H1 (cell line): ENCODE results near the gene OR4D6. TPM values are rescaled to one million over a fixed set of nuclear protein-coding genes. Genes with fewer than 3 reads are reported as not detected.

Experiments
- CTCF ChIA-PET: fragments of 300-600 bp; sonication (Branson Sonifier 250); formaldehyde crosslinking; loops from one replicate; lab custom pipeline; 2021; ENCODE audit not compliant: partially characterized antibody; lab: Charles Lee
- POLR2A ChIA-PET: fragments of 300-600 bp; sonication (Branson Sonifier 250); formaldehyde crosslinking; loops from one replicate; lab custom pipeline; 2021; ENCODE audit warnings: inconsistent platforms; ENCODE audit not compliant: partially characterized antibody; lab: Charles Lee
- DNase-seq, 2 experiments: peaks; one replicate each; pipeline versions ENCODE4 v3.0.0 to v3.0.0-alpha.2; 2010 to 2022; ENCODE audit warnings: low spot score in 2 of 2, low read depth in 1 of 2, mixed read lengths in 1 of 2
- FAIRE-seq: peaks from 2 replicates; lab custom pipeline; 2011; peaks lifted over from hg19 to GRCh38; lab: Jason Lieb, UNC
- H2AFZ ChIP-seq: 2 replicates; pipeline ENCODE4 v1.8.1; 2012; ENCODE audit warnings: low read length, inconsistent platforms
- H2AK5ac ChIP-seq: 2 replicates; pipeline ENCODE4 v1.6.1; 2013; ENCODE audit warnings: low read depth, low read length
- H2BK120ac ChIP-seq: replicated peaks from 2 replicates; pipeline ENCODE3; 2013; ENCODE audit warnings: low read depth, low read length, inconsistent platforms
- H2BK12ac ChIP-seq: 2 replicates; pipeline ENCODE4 v1.6.1; 2013; ENCODE audit warnings: low read depth, low read length
- H2BK15ac ChIP-seq: 2 replicates; pipeline ENCODE4 v1.6.1; 2013; ENCODE audit warnings: low read length
- H2BK20ac ChIP-seq: 2 replicates; pipeline ENCODE4 v1.6.1; 2013; ENCODE audit warnings: low read length
- H2BK5ac ChIP-seq: 2 replicates; pipeline ENCODE4 v1.6.1; 2013; ENCODE audit warnings: low read depth, low read length
- H3K14ac ChIP-seq: 2 replicates; pipeline ENCODE4 v1.6.1; 2013; ENCODE audit warnings: inconsistent platforms; ENCODE audit not compliant: insufficient read length
- H3K18ac ChIP-seq: 2 replicates; pipeline ENCODE4 v1.6.1; 2013; ENCODE audit warnings: low read length; ENCODE audit errors: extremely low read depth
- H3K23ac ChIP-seq: 2 replicates; pipeline ENCODE4 v1.6.1; 2013; ENCODE audit warnings: inconsistent platforms; ENCODE audit not compliant: insufficient read length
- H3K23me2 ChIP-seq: 2 replicates; pipeline ENCODE4 v1.6.1; 2013; ENCODE audit warnings: low read depth, low read length
- H3K27ac ChIP-seq: 2 replicates; pipeline ENCODE4 v1.6.1; 2011; ENCODE audit warnings: low read depth, low read length, inconsistent platforms
- H3K27me3 ChIP-seq, 4 experiments: replicated peaks in 1 of 4; 1 replicate in 1 of 4; 2 replicates in 3 of 4; pipeline versions ENCODE4 v1.6.1 to v1.8.1; 2011 to 2013; ENCODE audit warnings: low read length in 3 of 4, mild to moderate bottlenecking in 3 of 4, inconsistent platforms in 2 of 4, mixed read lengths in 2 of 4, moderate library complexity in 1 of 4; ENCODE audit not compliant: control insufficient read depth in 3 of 4, insufficient read depth in 3 of 4; ENCODE audit errors: extremely low read depth in 1 of 4
- H3K36me3 ChIP-seq, 4 experiments: 2 replicates each; pipeline versions ENCODE4 v1.6.1 to v1.8.1; 2011 to 2013; ENCODE audit warnings: mild to moderate bottlenecking in 4 of 4, low read length in 3 of 4, moderate library complexity in 2 of 4, control low read depth in 1 of 4, inconsistent platforms in 1 of 4; ENCODE audit not compliant: insufficient read depth in 4 of 4, control insufficient read depth in 2 of 4
- H3K4ac ChIP-seq: replicated peaks from 2 replicates; pipeline ENCODE3; 2013; ENCODE audit warnings: low read length, low read depth, mixed read lengths, inconsistent platforms; ENCODE audit not compliant: insufficient read length
- H3K4me1 ChIP-seq, 4 experiments: replicated peaks in 1 of 4; 1 replicate in 1 of 4; 2 replicates in 3 of 4; pipeline versions ENCODE4 v1.6.1 to v1.8.1; 2011 to 2013; ENCODE audit warnings: low read length in 3 of 4, inconsistent platforms in 2 of 4, mixed read lengths in 1 of 4; ENCODE audit not compliant: insufficient read depth in 4 of 4, control insufficient read depth in 3 of 4
- H3K4me2 ChIP-seq, 2 experiments: 2 replicates each; pipeline versions ENCODE4 v1.6.1 to v1.8.1; 2011 to 2013; ENCODE audit warnings: low read depth in 2 of 2, low read length in 2 of 2, control low read depth in 1 of 2, inconsistent platforms in 1 of 2, mild to moderate bottlenecking in 1 of 2; ENCODE audit not compliant: insufficient read depth in 1 of 2
- H3K4me3 ChIP-seq, 4 experiments: fragments of 200-600, 300-600 bp in 1 of 4; sonication (generic), shearing (Covaris generic), sonication (Bioruptor Twin) in 1 of 4; 2 replicates each; pipeline versions ENCODE4 v1.5.1 to v1.8.1; 2011 to 2016; ENCODE audit warnings: low read length in 4 of 4, low read depth in 3 of 4, control low read depth in 2 of 4, inconsistent platforms in 2 of 4, mild to moderate bottlenecking in 2 of 4, mixed read lengths in 1 of 4, moderate library complexity in 1 of 4; ENCODE audit not compliant: insufficient read depth in 2 of 4; ENCODE audit errors: extremely low read depth in 1 of 4
- H3K56ac ChIP-seq: replicated peaks from 2 replicates; pipeline ENCODE3; 2013; ENCODE audit warnings: low read depth, mild to moderate bottlenecking, mixed read lengths, low read length, inconsistent platforms; ENCODE audit not compliant: insufficient read length
- H3K79me1 ChIP-seq: 2 replicates; pipeline ENCODE4 v1.6.1; 2013; ENCODE audit warnings: low read depth, low read length, control low read depth
- H3K79me2 ChIP-seq, 2 experiments: 2 replicates each; pipeline versions ENCODE4 v1.6.1 to v1.8.1; 2012 to 2013; ENCODE audit warnings: low read length in 2 of 2, mild to moderate bottlenecking in 2 of 2, inconsistent platforms in 1 of 2; ENCODE audit not compliant: insufficient read depth in 2 of 2, control insufficient read depth in 1 of 2
- H3K9ac ChIP-seq, 4 experiments: replicated peaks in 1 of 4; 1 replicate in 1 of 4; 2 replicates in 3 of 4; pipeline versions ENCODE4 v1.6.1 to v1.8.1; 2011 to 2013; ENCODE audit warnings: low read depth in 3 of 4, low read length in 3 of 4, control low read depth in 2 of 4, mild to moderate bottlenecking in 2 of 4, moderate library complexity in 2 of 4, inconsistent platforms in 1 of 4; ENCODE audit errors: extremely low read depth in 1 of 4
- H3K9me3 ChIP-seq, 2 experiments: 2 replicates each; pipeline versions ENCODE4 v1.6.1 to v1.8.1; 2012 to 2013; ENCODE audit warnings: mild to moderate bottlenecking in 2 of 2, moderate library complexity in 2 of 2, control low read depth in 1 of 2, inconsistent platforms in 1 of 2, low read depth in 1 of 2, low read length in 1 of 2, mixed read lengths in 1 of 2; ENCODE audit not compliant: insufficient read depth in 2 of 2
- H4K20me1 ChIP-seq, 2 experiments: replicated peaks in 1 of 2; 2 replicates each; pipeline versions ENCODE3 to v1.8.1; 2011 to 2013; ENCODE audit warnings: inconsistent platforms in 2 of 2, low read length in 2 of 2, mild to moderate bottlenecking in 1 of 2; ENCODE audit not compliant: insufficient read depth in 2 of 2, control insufficient read depth in 1 of 2
- H4K5ac ChIP-seq: 2 replicates; pipeline ENCODE4 v1.6.1; 2013; ENCODE audit warnings: low read length, low read depth, mixed read lengths, inconsistent platforms; ENCODE audit not compliant: insufficient read length
- H4K8ac ChIP-seq: 2 replicates; pipeline ENCODE4 v1.8.0; 2013; ENCODE audit warnings: mild to moderate bottlenecking, moderate library complexity, low read length, inconsistent platforms; ENCODE audit not compliant: insufficient read depth; ENCODE audit errors: extremely low read depth
- H4K91ac ChIP-seq: replicated peaks from 2 replicates; pipeline ENCODE3; 2013; ENCODE audit warnings: low read length, mixed read lengths, inconsistent platforms; ENCODE audit not compliant: insufficient read length
- ATF3 ChIP-seq: IDR thresholded peaks from 2 replicates; pipeline ENCODE4 v1.6.1; 2011; ENCODE audit warnings: low read depth, mild to moderate bottlenecking, low read length; ENCODE audit not compliant: insufficient read depth
- CHD1 ChIP-seq: IDR thresholded peaks from 2 replicates; pipeline ENCODE4 v1.6.1; 2012; ENCODE audit warnings: low read depth, low read length, improper control_type of control experiment
- EZH2 ChIP-seq: fragments of 200-600 bp; sonication (generic); IDR thresholded peaks from 2 replicates; pipeline ENCODE4 v1.7.1; 2012; ENCODE audit warnings: low read depth, mild to moderate bottlenecking, moderate library complexity, low read length, inconsistent platforms; ENCODE audit not compliant: severe bottlenecking
- RNF2 ChIP-seq: fragments of 200-900, 300-1000 bp; sonication (generic); IDR thresholded peaks from 2 replicates; pipeline ENCODE4 v1.7.1; 2016; ENCODE audit warnings: borderline replicate concordance, low read depth, mild to moderate bottlenecking, antibody characterized with exemption, low read length; ENCODE audit not compliant: poor library complexity, severe bottlenecking; ENCODE audit errors: missing control alignments
- SP1 ChIP-seq: IDR thresholded peaks from 2 replicates; pipeline ENCODE4 v1.6.1; 2011; ENCODE audit warnings: low read depth, low read length
- ZNF274 ChIP-seq: IDR thresholded peaks from 2 replicates; pipeline ENCODE4 v1.7.0; 2012; ENCODE audit warnings: low read length, borderline replicate concordance; ENCODE audit errors: extremely low read depth
- WGBS, 2 experiments: shearing (Covaris generic) in 1 of 2; methylation state at CpG; one replicate each; pipeline versions ENCODE4 v1.1.6 to v1.1.7; 2013 to 2015; ENCODE audit warnings: low lambda C conversion rate in 2 of 2, mixed read lengths in 2 of 2, inconsistent platforms in 1 of 2, low coverage in 1 of 2, missing lambda C conversion rate in 1 of 2; ENCODE audit not compliant: insufficient replicate concordance in 2 of 2, insufficient coverage in 1 of 2, insufficient read length in 1 of 2; ENCODE audit errors: extremely low coverage in 1 of 2, missing lambda C conversion rate in 1 of 2; 5-methylcytosine and 5-hydroxymethylcytosine counted together
- polyA plus RNA-seq, 7 experiments: library from polyadenylated mRNA; depleted of rRNA in 3 of 7; stranded (reverse) in 5 of 7; unstranded in 2 of 7; fragments of >200 nt in 5 of 7; fragments of 200-250 nt in 2 of 7; gene quantifications; 1 replicate in 5 of 7; 2 replicates in 1 of 7; 4 replicates in 1 of 7; pipeline versions ENCODE4 v1.2.1 to v1.2.3, GENCODE V29; 2011 to 2013; ENCODE audit warnings: missing spikeins in 2 of 7, mixed read lengths in 2 of 7
- total RNA-seq: library from RNA; stranded (reverse); fragmentation: NEBNext Ultra II Directional; extraction: Animal tissue kit (Norgen Biotek cat#: 25700); gene quantifications from 2 replicates; pipeline ENCODE4 v1.2.1, GENCODE V29; 2021

The OR4D6 gene
- total and polyA plus RNA-seq, 2 of the 8 experiments (the other 6 are each of a cell fraction or from before 2014, with no cell fraction given) = not detected

DNA sequence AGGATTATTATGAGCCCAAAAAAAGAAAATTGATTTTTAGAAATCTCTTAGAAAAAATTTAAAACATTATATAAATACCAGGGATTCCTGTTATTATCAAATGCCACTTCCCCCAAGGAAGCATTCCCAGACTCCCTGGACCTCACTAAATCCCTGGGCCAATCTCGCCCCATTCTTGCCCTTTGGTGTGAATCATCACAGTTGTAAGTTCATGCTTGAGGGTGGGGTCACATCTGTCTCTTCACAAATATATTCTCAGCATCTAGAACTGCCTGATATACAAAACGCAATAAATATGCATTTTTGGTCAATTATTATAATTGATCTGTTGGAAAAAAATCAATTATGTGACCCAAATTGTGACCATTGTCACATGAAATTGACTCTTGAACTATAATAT is 8.3 kb upstream of the OR4D6 start:
- DNase-seq = no peak
- CTCF ChIA-PET = no interaction called here
- H4K20me1 ChIP-seq = no peaks in the 10 kb centered on the region
- no peaks in the 10 kb centered on the region; a peak in 1 of 7 replicates for H3K27me3 ChIP-seq
- POLR2A ChIA-PET = no interaction called here
- no peak overlapping the region for H3K4me2 ChIP-seq
- H3K14ac ChIP-seq = no peak overlapping the region
- no peaks in the 10 kb centered on the region for H3K23me2 ChIP-seq
- no peak overlapping the region for H4K5ac ChIP-seq
- no peak overlapping the region for H4K8ac ChIP-seq
- H3K56ac ChIP-seq = no peak overlapping the region
- no peak overlapping the region for H3K27ac ChIP-seq
- FAIRE-seq = no peak
- no peaks in the 10 kb centered on the region for H3K79me1 ChIP-seq
- H2BK5ac ChIP-seq = no peak overlapping the region
- no peak overlapping the region for H3K18ac ChIP-seq
- H3K79me2 ChIP-seq = no peaks in the 10 kb centered on the region
- H3K4me1 ChIP-seq = no peaks in the 10 kb centered on the region
- no peaks in the 10 kb centered on the region for H3K36me3 ChIP-seq
- no peak overlapping the region for H2BK12ac ChIP-seq
- no peak overlapping the region for H2BK15ac ChIP-seq
- H3K9ac ChIP-seq = no peak overlapping the region
- WGBS, 2 experiments = 95% methylated on average over 2 of the region's 2 CpGs; no CpG with 5 or more reads in 1 of the 2 experiments
- H3K4ac ChIP-seq = no peak overlapping the region
- no peak overlapping the region for H2AFZ ChIP-seq
- H3K23ac ChIP-seq = no peak overlapping the region
- H2BK120ac ChIP-seq = no peak overlapping the region
- no peaks in the 10 kb centered on the region; a peak in 1 of 4 replicates for H3K9me3 ChIP-seq
- no peak overlapping the region for H2BK20ac ChIP-seq
- H4K91ac ChIP-seq = no peak overlapping the region
- H3K4me3 ChIP-seq = no peak overlapping the region
- no peak overlapping the region for H2AK5ac ChIP-seq
- TF ChIP-seq EZH2 (no peak), ATF3 (no peak), CHD1 (no peak), ZNF274 (no peak), RNF2 (no peak), SP1 (no peak)
